SK-N-SH (cell line): ENCODE results near the gene ATP2B2. TPM values are rescaled to one million over a fixed set of nuclear protein-coding genes. Genes with fewer than 3 reads are reported as not detected.

Source experiments
- CTCF ChIA-PET: fragments of 300-600, 350-600 bp; formaldehyde crosslinking; extraction: SDS; loops from one replicate; lab custom pipeline; 2021; lab: Yijun Ruan, JAX
- POLR2A ChIA-PET: fragments of 350-600 bp; sonication (Branson Sonifier 250); formaldehyde crosslinking; extraction: SDS; loops from one replicate; lab custom pipeline; 2020; ENCODE audit warnings: antibody characterized with exemption, inconsistent platforms; lab: Yijun Ruan, JAX
- DNase-seq: peaks from one replicate; pipeline ENCODE4 v3.0.0; 2012
- H2AFZ ChIP-seq: fragments of 200-600 bp; sonication (generic); 2 replicates; pipeline ENCODE4 v1.8.1; 2016; ENCODE audit warnings: antibody characterized with exemption, mild to moderate bottlenecking, low read depth
- H3F3A ChIP-seq: fragments of 200-600 bp; sonication (generic); replicated peaks from 2 replicates; pipeline ENCODE3; 2016; ENCODE audit warnings: antibody characterized with exemption, mild to moderate bottlenecking; ENCODE audit not compliant: insufficient read depth
- H3K27ac ChIP-seq, 2 experiments: fragments of 200-500 bp in 1 of 2; fragments of 200-600 bp in 1 of 2; sonication (Bioruptor generic) in 1 of 2; sonication (generic), shearing (Covaris generic) in 1 of 2; 2 replicates each; pipeline versions ENCODE4 v1.5.1 to v1.6.1; 2014 to 2016; ENCODE audit warnings: low read depth in 2 of 2, inconsistent platforms in 1 of 2, low read length in 1 of 2, mild to moderate bottlenecking in 1 of 2, mixed read lengths in 1 of 2
- H3K27me3 ChIP-seq: fragments of 200-600 bp; sonication (generic), shearing (Covaris generic); 2 replicates; pipeline ENCODE4 v1.6.1; 2016; ENCODE audit warnings: mixed run types; ENCODE audit not compliant: insufficient read depth
- H3K36me3 ChIP-seq, 2 experiments: fragments of 200-500 bp in 1 of 2; fragments of 200-600 bp in 1 of 2; sonication (Bioruptor generic) in 1 of 2; sonication (generic) in 1 of 2; replicated peaks in 1 of 2; 2 replicates each; pipeline versions ENCODE3 to v1.5.1; 2014 to 2016; ENCODE audit warnings: low read length in 1 of 2, mild to moderate bottlenecking in 1 of 2; ENCODE audit not compliant: insufficient read depth in 2 of 2, control insufficient read depth in 1 of 2
- H3K4me1 ChIP-seq, 2 experiments: fragments of 200-500 bp in 1 of 2; fragments of 200-600 bp in 1 of 2; sonication (Bioruptor generic) in 1 of 2; sonication (generic), shearing (Covaris generic) in 1 of 2; 2 replicates each; pipeline versions ENCODE4 v1.5.1 to v1.6.1; 2014 to 2016; ENCODE audit warnings: low read depth in 1 of 2, low read length in 1 of 2, mixed run types in 1 of 2; ENCODE audit not compliant: insufficient read depth in 2 of 2, control insufficient read depth in 1 of 2
- H3K4me2 ChIP-seq: fragments of 200-600 bp; sonication (generic), shearing (Covaris generic); 2 replicates; pipeline ENCODE4 v1.6.1; 2017; ENCODE audit warnings: mixed run types
- H3K4me3 ChIP-seq, 2 experiments: fragments of 200-500 bp in 1 of 2; fragments of 200-600 bp in 1 of 2; sonication (Bioruptor generic) in 1 of 2; sonication (generic), shearing (Covaris generic) in 1 of 2; 2 replicates each; pipeline versions ENCODE4 v1.5.1 to v1.8.1; 2014 to 2016; ENCODE audit warnings: low read depth in 2 of 2, inconsistent platforms in 1 of 2, low read length in 1 of 2, mild to moderate bottlenecking in 1 of 2, mixed read lengths in 1 of 2, moderate library complexity in 1 of 2
- H3K79me2 ChIP-seq: fragments of 200-600 bp; sonication (generic); 2 replicates; pipeline ENCODE4 v1.8.1; 2017; ENCODE audit warnings: mild to moderate bottlenecking; ENCODE audit not compliant: insufficient read depth
- H3K9ac ChIP-seq: fragments of 200-600 bp; sonication (generic); 2 replicates; pipeline ENCODE4 v1.6.1; 2017; ENCODE audit warnings: mixed run types
- H3K9me2 ChIP-seq: fragments of 200-600 bp; sonication (generic); 2 replicates; pipeline ENCODE4 v1.6.1; 2017; ENCODE audit warnings: mixed run types
- H3K9me3 ChIP-seq: fragments of 200-600 bp; sonication (generic); 2 replicates; pipeline ENCODE4 v1.6.1; 2017; ENCODE audit warnings: mixed run types, mild to moderate bottlenecking, moderate library complexity
- H4K20me1 ChIP-seq: fragments of 200-600 bp; sonication (generic); 2 replicates; pipeline ENCODE4 v1.6.1; 2017; ENCODE audit warnings: mild to moderate bottlenecking, mixed run types; ENCODE audit not compliant: insufficient read depth
- CHD2 ChIP-seq: fragments of 150-350 bp; IDR thresholded peaks from 2 replicates; pipeline ENCODE4 v1.6.1; 2018; ENCODE audit warnings: low read length; ENCODE audit not compliant: partially characterized antibody
- ELF1 ChIP-seq: IDR thresholded peaks from 2 replicates; pipeline ENCODE4 v1.4.0; 2012
- EP300 ChIP-seq, 2 experiments: IDR thresholded peaks; 2 replicates each; pipeline versions ENCODE4 v1.4.0 to v1.6.1; 2012; ENCODE audit warnings: borderline replicate concordance in 1 of 2, low read depth in 1 of 2, low read length in 1 of 2
- FOSL2 ChIP-seq: IDR thresholded peaks from 2 replicates; pipeline ENCODE4 v1.4.0; 2012; ENCODE audit warnings: low read depth, mild to moderate bottlenecking, moderate library complexity, borderline replicate concordance
- FOXJ3 ChIP-seq: sonication (generic); formaldehyde crosslinking; IDR thresholded peaks from 2 replicates; pipeline ENCODE4 v1.5.1; 2020; ENCODE audit warnings: mild to moderate bottlenecking, missing genetic modification reagents
- GABPA ChIP-seq: IDR thresholded peaks from 2 replicates; pipeline ENCODE4 v1.4.0; 2012; ENCODE audit warnings: low read depth, mild to moderate bottlenecking
- MXI1 ChIP-seq: IDR thresholded peaks from 2 replicates; pipeline ENCODE4 v1.6.1; 2012; ENCODE audit warnings: mild to moderate bottlenecking, low read depth, low read length, improper control_type of control experiment
- NFIC ChIP-seq: IDR thresholded peaks from 2 replicates; pipeline ENCODE4 v1.4.0; 2012; ENCODE audit warnings: borderline replicate concordance
- NRF1 ChIP-seq: IDR thresholded peaks from 2 replicates; pipeline ENCODE4 v1.6.1; 2012; ENCODE audit warnings: low read depth, mild to moderate bottlenecking, low read length
- POLR2AphosphoS5 ChIP-seq: IDR thresholded peaks from 2 replicates; pipeline ENCODE4 v1.6.1; 2012; ENCODE audit warnings: low read depth, low read length
- RCOR1 ChIP-seq: fragments of 150-350 bp; IDR thresholded peaks from 2 replicates; pipeline ENCODE4 v1.6.1; 2017; ENCODE audit warnings: antibody characterized with exemption, low read length
- RFX5 ChIP-seq: IDR thresholded peaks from 2 replicates; pipeline ENCODE4 v1.6.1; 2012; ENCODE audit warnings: mild to moderate bottlenecking, improper control_type of control experiment, low read length
- SMC3 ChIP-seq: IDR thresholded peaks from 2 replicates; pipeline ENCODE4 v1.6.1; 2012; ENCODE audit warnings: low read depth, low read length, improper control_type of control experiment
- TAF1 ChIP-seq: IDR thresholded peaks from 2 replicates; pipeline ENCODE4 v1.6.1; 2012; ENCODE audit warnings: low read depth, mild to moderate bottlenecking, low read length, moderate library complexity, borderline replicate concordance
- TCF12 ChIP-seq: IDR thresholded peaks from 2 replicates; pipeline ENCODE4 v1.4.0; 2012
- TEAD4 ChIP-seq: IDR thresholded peaks from 2 replicates; pipeline ENCODE4 v1.4.0; 2012; ENCODE audit warnings: mild to moderate bottlenecking, borderline replicate concordance; ENCODE audit not compliant: insufficient read depth
- WGBS: methylation state at CpG from one replicate; pipeline ENCODE4 v1.1.6; 2017; ENCODE audit warnings: low lambda C conversion rate; 5-methylcytosine and 5-hydroxymethylcytosine counted together
- polyA plus RNA-seq, 3 experiments: library from polyadenylated mRNA; depleted of rRNA; stranded (reverse); fragments of >200 nt; gene quantifications; 2 replicates each; pipeline ENCODE4 v1.2.3, GENCODE V29; 2012
- TF ChIP-seq, protein P1 (sequence below): IDR thresholded peaks from 2 replicates; pipeline ENCODE4 v1.4.0; 2012; ENCODE audit warnings: low read depth, borderline replicate concordance
- TF ChIP-seq, protein P2 (sequence below): fragments of 150-350 bp; IDR thresholded peaks from 2 replicates; pipeline ENCODE4 v1.6.1; 2016; ENCODE audit warnings: mild to moderate bottlenecking, low read depth, low read length
- TF ChIP-seq, protein P3 (sequence below): IDR thresholded peaks from 2 replicates; pipeline ENCODE4 v1.4.0; 2012; ENCODE audit warnings: low read depth
- TF ChIP-seq, protein P4 (sequence below): IDR thresholded peaks from 2 replicates; pipeline ENCODE4 v1.4.0; 2012; ENCODE audit warnings: low read depth, borderline replicate concordance

ATP2B2 gene
- polyA plus RNA-seq, 1 of the 3 experiments (the other 2 are of a cell fraction): 0.15 TPM

DNA sequence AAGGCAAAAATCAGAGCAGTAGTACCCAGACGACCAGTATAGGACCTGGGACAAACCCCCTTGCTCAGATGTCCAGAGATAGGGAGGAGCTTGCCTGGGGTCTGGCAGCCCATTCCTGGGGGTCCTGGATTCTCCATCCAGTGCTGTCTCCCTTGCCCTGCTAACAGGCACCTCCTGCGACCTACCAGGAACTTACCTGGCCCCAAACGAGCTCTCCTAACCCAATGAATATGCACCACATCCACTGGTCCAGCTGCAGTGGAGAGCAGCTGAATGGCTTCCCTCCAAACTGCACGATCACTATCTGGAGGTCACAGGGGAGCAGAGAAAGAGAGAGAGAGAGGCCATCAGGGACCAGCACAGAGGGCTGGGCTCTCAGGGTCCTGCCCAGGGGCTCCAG, 165.3 kb downstream of the ATP2B2 start:
- no peak overlapping the region for H3K9ac ChIP-seq
- no peaks in the 10 kb centered on the region for H4K20me1 ChIP-seq
- no peaks in the 10 kb centered on the region for H3K9me3 ChIP-seq
- no peaks in the 10 kb centered on the region for H3K36me3 ChIP-seq
- H3K27me3 ChIP-seq: no peaks in the 10 kb centered on the region
- H3K4me1 ChIP-seq: peaks cover 0 to 3% of the 10 kb centered on the region in 2 experiments; a peak in 1 of 4 replicates
- no peak overlapping the region for H3K27ac ChIP-seq
- no peaks in the 10 kb centered on the region for H3K79me2 ChIP-seq
- no peak overlapping the region for H3K4me2 ChIP-seq
- no peaks in the 10 kb centered on the region for H3F3A ChIP-seq
- H3K4me3 ChIP-seq: no peak overlapping the region
- ChIA-PET POLR2A (no interaction called here), CTCF (interaction anchor here (1.0 to 11.5 kb wide), 6 partner anchors 27 to 399 kb away, joined by 3 to 166 read pairs (median 4); no protein-coding TSS in a partner anchor)
- TF ChIP-seq RFX5 (no peak), NFIC (no peak), MXI1 (no peak), CHD2 (no peak)
- TF ChIP-seq, protein P1, sequence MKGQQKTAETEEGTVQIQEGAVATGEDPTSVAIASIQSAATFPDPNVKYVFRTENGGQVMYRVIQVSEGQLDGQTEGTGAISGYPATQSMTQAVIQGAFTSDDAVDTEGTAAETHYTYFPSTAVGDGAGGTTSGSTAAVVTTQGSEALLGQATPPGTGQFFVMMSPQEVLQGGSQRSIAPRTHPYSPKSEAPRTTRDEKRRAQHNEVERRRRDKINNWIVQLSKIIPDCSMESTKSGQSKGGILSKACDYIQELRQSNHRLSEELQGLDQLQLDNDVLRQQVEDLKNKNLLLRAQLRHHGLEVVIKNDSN: no peak
- 21% methylated on average over 4 of the region's 4 CpGs for WGBS
- H3K9me2 ChIP-seq: no peaks in the 10 kb centered on the region
- H2AFZ ChIP-seq: no peak overlapping the region
- DNase-seq: peak; percentile 26

DNA sequence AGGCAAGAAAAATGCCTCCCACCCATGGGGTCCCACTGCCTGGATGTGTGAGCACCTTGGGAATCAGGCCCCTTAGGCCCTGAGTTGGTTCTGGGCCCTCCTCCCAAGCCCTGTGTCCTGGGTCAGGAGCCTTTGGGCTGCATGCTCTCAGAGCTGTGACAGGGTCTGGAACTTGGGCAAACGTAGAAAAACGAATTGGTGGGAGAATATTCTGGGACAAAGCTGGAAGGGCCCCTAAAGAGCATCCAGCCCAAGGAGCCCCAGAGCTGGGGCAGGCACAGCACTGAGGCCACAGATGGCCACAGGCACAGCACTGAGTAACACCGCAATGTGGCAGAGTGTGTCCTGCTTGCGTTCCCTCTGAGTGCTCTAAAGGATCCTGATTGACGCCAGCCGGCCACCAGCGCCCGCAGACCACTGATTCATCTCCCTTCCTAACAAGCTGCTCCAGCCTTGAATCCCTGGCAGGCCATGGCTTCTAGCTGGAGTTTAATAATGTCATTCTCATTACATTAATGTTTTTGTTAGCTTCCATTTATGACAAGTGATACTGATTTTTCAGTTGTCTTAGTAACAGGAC, 165.9 kb downstream of the ATP2B2 start:
- H4K20me1 ChIP-seq: no peaks in the 10 kb centered on the region
- 75% methylated on average over 8 of the region's 8 CpGs for WGBS
- H3K4me1 ChIP-seq: peaks cover 0 to 2% of the 10 kb centered on the region in 2 experiments; a peak in 1 of 4 replicates
- no peaks in the 10 kb centered on the region for H3F3A ChIP-seq
- H3K79me2 ChIP-seq: no peaks in the 10 kb centered on the region
- no peaks in the 10 kb centered on the region for H3K9me3 ChIP-seq
- no peak overlapping the region for H3K4me3 ChIP-seq
- no peak overlapping the region for H2AFZ ChIP-seq
- H3K36me3 ChIP-seq: no peaks in the 10 kb centered on the region
- H3K27ac ChIP-seq: no peak overlapping the region
- H3K9ac ChIP-seq: no peak overlapping the region
- 0 out of 2 replicates have a peak, but pooled peaks cover 5% of the 10 kb centered on the region for H3K27me3 ChIP-seq
- H3K9me2 ChIP-seq: no peaks in the 10 kb centered on the region
- POLR2A ChIA-PET: no interaction called here
- no peak for TF ChIP-seq NRF1
- no peak for TF ChIP-seq GABPA
- no peak for TF ChIP-seq TEAD4
- no peak for TF ChIP-seq MXI1
- no peak for TF ChIP-seq FOXJ3 (CRISPR knock-in tag)
- TF ChIP-seq FOSL2: no peak
- TF ChIP-seq, protein P2, sequence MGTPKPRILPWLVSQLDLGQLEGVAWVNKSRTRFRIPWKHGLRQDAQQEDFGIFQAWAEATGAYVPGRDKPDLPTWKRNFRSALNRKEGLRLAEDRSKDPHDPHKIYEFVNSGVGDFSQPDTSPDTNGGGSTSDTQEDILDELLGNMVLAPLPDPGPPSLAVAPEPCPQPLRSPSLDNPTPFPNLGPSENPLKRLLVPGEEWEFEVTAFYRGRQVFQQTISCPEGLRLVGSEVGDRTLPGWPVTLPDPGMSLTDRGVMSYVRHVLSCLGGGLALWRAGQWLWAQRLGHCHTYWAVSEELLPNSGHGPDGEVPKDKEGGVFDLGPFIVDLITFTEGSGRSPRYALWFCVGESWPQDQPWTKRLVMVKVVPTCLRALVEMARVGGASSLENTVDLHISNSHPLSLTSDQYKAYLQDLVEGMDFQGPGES: no peak
- TF ChIP-seq TCF12: no peak
- TF ChIP-seq, protein P3, sequence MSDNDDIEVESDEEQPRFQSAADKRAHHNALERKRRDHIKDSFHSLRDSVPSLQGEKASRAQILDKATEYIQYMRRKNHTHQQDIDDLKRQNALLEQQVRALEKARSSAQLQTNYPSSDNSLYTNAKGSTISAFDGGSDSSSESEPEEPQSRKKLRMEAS: no peak
- no peak for TF ChIP-seq TAF1
- no peak for TF ChIP-seq SMC3
- TF ChIP-seq EP300 (IDR thresholded peaks at IDR 0.05; ENCODE audit: borderline replicate concordance in 1 of 2, low read depth in 1 of 2, low read length in 1 of 2): no peak
- no peak for TF ChIP-seq CHD2
- TF ChIP-seq ELF1: no peak
- TF ChIP-seq, protein P4, sequence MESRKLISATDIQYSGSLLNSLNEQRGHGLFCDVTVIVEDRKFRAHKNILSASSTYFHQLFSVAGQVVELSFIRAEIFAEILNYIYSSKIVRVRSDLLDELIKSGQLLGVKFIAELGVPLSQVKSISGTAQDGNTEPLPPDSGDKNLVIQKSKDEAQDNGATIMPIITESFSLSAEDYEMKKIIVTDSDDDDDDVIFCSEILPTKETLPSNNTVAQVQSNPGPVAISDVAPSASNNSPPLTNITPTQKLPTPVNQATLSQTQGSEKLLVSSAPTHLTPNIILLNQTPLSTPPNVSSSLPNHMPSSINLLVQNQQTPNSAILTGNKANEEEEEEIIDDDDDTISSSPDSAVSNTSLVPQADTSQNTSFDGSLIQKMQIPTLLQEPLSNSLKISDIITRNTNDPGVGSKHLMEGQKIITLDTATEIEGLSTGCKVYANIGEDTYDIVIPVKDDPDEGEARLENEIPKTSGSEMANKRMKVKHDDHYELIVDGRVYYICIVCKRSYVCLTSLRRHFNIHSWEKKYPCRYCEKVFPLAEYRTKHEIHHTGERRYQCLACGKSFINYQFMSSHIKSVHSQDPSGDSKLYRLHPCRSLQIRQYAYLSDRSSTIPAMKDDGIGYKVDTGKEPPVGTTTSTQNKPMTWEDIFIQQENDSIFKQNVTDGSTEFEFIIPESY: no peak
- no peak for TF ChIP-seq RCOR1
- no peak for TF ChIP-seq POLR2AphosphoS5
- H3K4me2 ChIP-seq: no peak overlapping the region
- CTCF ChIA-PET: interaction anchor here (1.0 to 11.5 kb wide), 6 partner anchors 18 to 399 kb away, joined by 3 to 166 read pairs (median 4); partner anchors contain the start of gene SEC13
- no peak for DNase-seq
